ENCODE data around the gene ADAMTS13. TPM values are rescaled to one million over a fixed set of nuclear protein-coding genes. Genes with fewer than 3 reads are reported as not detected.

The ADAMTS13 gene
- total and polyA plus RNA-seq, 4 donors = 6.5 to 13.3 (median 10.4) TPM

- Histone ChIP-seq H3K4me1 (ENCODE audit: control insufficient read depth in 4 of 4, insufficient read depth in 4 of 4, low read length in 3 of 4) (peaks cover 3 to 23% (median 12%) of the 10 kb centered on the region in 4 donors), H3K36me3 (ENCODE audit: control insufficient read depth in 4 of 4, insufficient read depth in 3 of 4, low read depth in 1 of 4, low read length in 3 of 4) (no peaks in the 10 kb centered on the region), H3K27me3 (ENCODE audit: control insufficient read depth in 4 of 4, insufficient read depth in 4 of 4, low read length in 3 of 4) (no peaks in the 10 kb centered on the region), H3K9me3 (ENCODE audit: control insufficient read depth in 4 of 4, low read length in 3 of 4) (no peaks in the 10 kb centered on the region), H3K9ac (ENCODE audit: low read depth in 1 of 2, low read length in 2 of 2) (no peak overlapping the region), H3K4me3 (ENCODE audit: low read depth in 1 of 3, low read length in 3 of 3) (no peak overlapping the region), H3K27ac (ENCODE audit: low read depth in 1 of 2, low read length in 2 of 2) (no peak overlapping the region)
- DNase-seq (ENCODE audit: low spot score) = no peak
- no peak for TF ChIP-seq SP1 (IDR thresholded peaks at IDR 0.05)
- TF ChIP-seq ZBTB33 (IDR thresholded peaks at IDR 0.05) = no peak
- no peak for TF ChIP-seq EGR1 (IDR thresholded peaks at IDR 0.05; ENCODE audit: low read depth in 2 of 2)
- no peak for TF ChIP-seq CTCF (IDR thresholded peaks at IDR 0.05; ENCODE audit: low read depth, low read length, missing input control)
- TF ChIP-seq MAX (IDR thresholded peaks at IDR 0.05) = no peak
- no peak for TF ChIP-seq NR2F2 (IDR thresholded peaks at IDR 0.05)
- TF ChIP-seq TAF1 (conservative IDR thresholded peaks at IDR 0.05) = no peak
- TF ChIP-seq HNF4A (conservative IDR thresholded peaks at IDR 0.05) = no peak
- no peak for TF ChIP-seq RAD21 (IDR thresholded peaks at IDR 0.05)
- no peak for TF ChIP-seq JUND (IDR thresholded peaks at IDR 0.05)
- TF ChIP-seq FOXA1 (IDR thresholded peaks at IDR 0.05) = no peak
- TF ChIP-seq ATF3 (IDR thresholded peaks at IDR 0.05) = no peak
- TF ChIP-seq HNF4G (IDR thresholded peaks at IDR 0.05) = no peak
- TF ChIP-seq FOXA2 (IDR thresholded peaks at IDR 0.05) = no peak
- no peak for TF ChIP-seq GABPA (IDR thresholded peaks at IDR 0.05 in 1 of 2, conservative IDR thresholded peaks at IDR 0.05 in 1 of 2)
- no peak for TF ChIP-seq RXRA (IDR thresholded peaks at IDR 0.05)
- TF ChIP-seq YY1 (IDR thresholded peaks at IDR 0.05) = no peak
- no peak for TF ChIP-seq REST (IDR thresholded peaks at IDR 0.05)
- WGBS = 96% methylated on average over 24 of the region's 24 CpGs
These were observed 73.4 kb downstream of the ADAMTS13 start for GRCh38 chr9:133495327-133496293.

Measured in liver (tissue), 9 donors.